ENCODE measurements around the gene COL18A1. TPM values are rescaled to one million over a fixed set of nuclear protein-coding genes. Genes with fewer than 3 reads are reported as not detected.

The COL18A1 gene
- total RNA-seq, 1 experiment from 2014 or later, result 77.0 TPM

DNA sequence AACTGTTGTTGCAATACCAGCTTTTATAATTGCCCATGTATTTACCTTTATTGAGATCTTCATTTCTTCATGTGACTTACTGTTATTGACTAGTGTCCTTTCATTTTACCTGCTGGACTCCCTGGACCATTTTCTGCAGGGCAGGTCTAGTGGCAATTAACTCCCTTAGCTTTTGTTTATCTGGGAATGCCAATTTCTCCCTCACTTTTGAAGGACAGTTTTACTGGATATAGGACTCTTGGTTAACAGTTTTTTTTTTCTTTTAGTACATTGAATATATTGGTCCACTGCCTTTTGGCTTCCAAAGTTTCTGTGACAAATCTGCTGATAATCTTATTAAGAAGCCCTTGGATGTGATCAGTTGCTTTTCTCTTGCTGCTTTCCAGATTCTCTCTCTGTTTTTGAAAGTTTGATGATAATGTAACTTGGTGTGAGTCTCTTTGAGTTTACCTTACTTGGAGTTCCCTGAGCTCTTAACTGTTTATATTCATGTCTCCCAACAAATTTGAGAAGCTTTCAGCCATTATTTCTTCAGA, 56.9 kb downstream of the COL18A1 start:
- intact Hi-C loops (cut with micrococcal nuclease), result no loop called here
- H4K20me1 ChIP-seq (ENCODE audit: low read length), result no peaks in the 10 kb centered on the region
- no peaks in the 10 kb centered on the region for H3K9me3 ChIP-seq (ENCODE audit: low read length)
- H3K27ac ChIP-seq (ENCODE audit: low read length), result no peak overlapping the region
- H3K36me3 ChIP-seq (ENCODE audit: low read depth, low read length), result 0 out of 2 replicates have a peak, but pooled peaks cover 5% of the 10 kb centered on the region
- no peaks in the 10 kb centered on the region for H3K9me2 ChIP-seq (replicated peaks; ENCODE audit: low read length)
- no peak overlapping the region for H3K9ac ChIP-seq (ENCODE audit: low read length)
- no TSS peak for BruUV-seq (replicated peaks)
- ATAC-seq, result no peak
- no peaks in the 10 kb centered on the region for H3F3A ChIP-seq (ENCODE audit: low read length, unreplicated experiment)
- POLR2A ChIA-PET (ENCODE audit: unreplicated experiment), result no interaction called here
- no peaks in the 10 kb centered on the region for H3K79me2 ChIP-seq (ENCODE audit: low read length)
- H3K27me3 ChIP-seq (ENCODE audit: low read length), result no peaks in the 10 kb centered on the region
- TF ChIP-seq EZH2 (IDR thresholded peaks at IDR 0.05; ENCODE audit: low read length, unreplicated experiment) (no peak), EZH2phosphoT487 (IDR thresholded peaks at IDR 0.05; ENCODE audit: borderline replicate concordance, low read length) (no peak)
- TF ChIP-seq, protein P1, sequence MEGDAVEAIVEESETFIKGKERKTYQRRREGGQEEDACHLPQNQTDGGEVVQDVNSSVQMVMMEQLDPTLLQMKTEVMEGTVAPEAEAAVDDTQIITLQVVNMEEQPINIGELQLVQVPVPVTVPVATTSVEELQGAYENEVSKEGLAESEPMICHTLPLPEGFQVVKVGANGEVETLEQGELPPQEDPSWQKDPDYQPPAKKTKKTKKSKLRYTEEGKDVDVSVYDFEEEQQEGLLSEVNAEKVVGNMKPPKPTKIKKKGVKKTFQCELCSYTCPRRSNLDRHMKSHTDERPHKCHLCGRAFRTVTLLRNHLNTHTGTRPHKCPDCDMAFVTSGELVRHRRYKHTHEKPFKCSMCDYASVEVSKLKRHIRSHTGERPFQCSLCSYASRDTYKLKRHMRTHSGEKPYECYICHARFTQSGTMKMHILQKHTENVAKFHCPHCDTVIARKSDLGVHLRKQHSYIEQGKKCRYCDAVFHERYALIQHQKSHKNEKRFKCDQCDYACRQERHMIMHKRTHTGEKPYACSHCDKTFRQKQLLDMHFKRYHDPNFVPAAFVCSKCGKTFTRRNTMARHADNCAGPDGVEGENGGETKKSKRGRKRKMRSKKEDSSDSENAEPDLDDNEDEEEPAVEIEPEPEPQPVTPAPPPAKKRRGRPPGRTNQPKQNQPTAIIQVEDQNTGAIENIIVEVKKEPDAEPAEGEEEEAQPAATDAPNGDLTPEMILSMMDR (conservative IDR thresholded peaks at IDR 0.05; ENCODE audit: low read depth, low read length), result no peak
- H3K4me2 ChIP-seq (ENCODE audit: low read length), result no peak overlapping the region
- H3K4me3 ChIP-seq (ENCODE audit: low read length), result no peak overlapping the region
- H3K4me1 ChIP-seq (ENCODE audit: insufficient read depth, low read length), result peaks cover 15% of the 10 kb centered on the region
- no peak for DNase-seq
- H2AFZ ChIP-seq (ENCODE audit: low read length), result no peak overlapping the region
- CTCF ChIA-PET, result interaction anchor here (0.7 kb wide), 1 partner anchor 321 kb away, joined by 3 read pairs; no protein-coding TSS in a partner anchor

DNA sequence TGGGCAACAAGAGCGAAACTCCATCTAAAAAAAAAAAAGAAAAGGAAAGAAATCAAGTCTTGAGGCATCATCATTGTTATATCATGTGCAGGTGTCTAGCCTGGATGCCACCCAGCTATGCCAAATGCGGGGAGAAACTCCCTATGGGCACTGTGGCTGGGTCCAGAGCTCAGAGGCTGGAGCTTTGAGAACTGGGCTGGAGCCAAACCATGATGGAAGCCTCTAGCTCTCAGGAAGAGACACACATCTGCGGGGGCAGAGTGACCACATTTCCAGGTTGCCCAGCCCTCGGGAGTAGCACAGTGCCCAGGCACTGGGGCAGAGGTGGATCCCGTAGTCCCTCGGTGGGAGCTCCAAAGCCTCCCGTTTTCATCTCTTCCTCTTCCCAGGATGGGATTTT, 58.9 kb downstream of the COL18A1 start:
- 0 out of 2 replicates have a peak, but pooled peaks cover 5% of the 10 kb centered on the region for H3K36me3 ChIP-seq (ENCODE audit: low read depth, low read length)
- no peaks in the 10 kb centered on the region for H3K27me3 ChIP-seq (ENCODE audit: low read length)
- no peak overlapping the region for H3K27ac ChIP-seq (ENCODE audit: low read length)
- CTCF ChIA-PET, result no interaction called here
- no peak for ATAC-seq
- TF ChIP-seq EZH2 (IDR thresholded peaks at IDR 0.05; ENCODE audit: low read length, unreplicated experiment) (no peak), EZH2phosphoT487 (IDR thresholded peaks at IDR 0.05; ENCODE audit: borderline replicate concordance, low read length) (no peak)
- TF ChIP-seq, protein P1 (conservative IDR thresholded peaks at IDR 0.05; ENCODE audit: low read depth, low read length), result no peak
- no peak for DNase-seq
- no peaks in the 10 kb centered on the region for H3F3A ChIP-seq (ENCODE audit: low read length, unreplicated experiment)
- H3K4me3 ChIP-seq (ENCODE audit: low read length), result no peak overlapping the region
- H3K4me1 ChIP-seq (ENCODE audit: insufficient read depth, low read length), result peaks cover 22% of the 10 kb centered on the region
- no peak overlapping the region for H3K4me2 ChIP-seq (ENCODE audit: low read length)
- no peak overlapping the region for H3K9ac ChIP-seq (ENCODE audit: low read length)
- POLR2A ChIA-PET (ENCODE audit: unreplicated experiment), result no interaction called here
- H3K79me2 ChIP-seq (ENCODE audit: low read length), result no peaks in the 10 kb centered on the region
- H2AFZ ChIP-seq (ENCODE audit: low read length), result no peak overlapping the region
- no peaks in the 10 kb centered on the region for H3K9me3 ChIP-seq (ENCODE audit: low read length)
- no peaks in the 10 kb centered on the region for H3K9me2 ChIP-seq (replicated peaks; ENCODE audit: low read length)
- no peaks in the 10 kb centered on the region for H4K20me1 ChIP-seq (ENCODE audit: low read length)
- intact Hi-C loops (cut with micrococcal nuclease), result no loop called here
- BruUV-seq (replicated peaks), result no TSS peak

DNA sequence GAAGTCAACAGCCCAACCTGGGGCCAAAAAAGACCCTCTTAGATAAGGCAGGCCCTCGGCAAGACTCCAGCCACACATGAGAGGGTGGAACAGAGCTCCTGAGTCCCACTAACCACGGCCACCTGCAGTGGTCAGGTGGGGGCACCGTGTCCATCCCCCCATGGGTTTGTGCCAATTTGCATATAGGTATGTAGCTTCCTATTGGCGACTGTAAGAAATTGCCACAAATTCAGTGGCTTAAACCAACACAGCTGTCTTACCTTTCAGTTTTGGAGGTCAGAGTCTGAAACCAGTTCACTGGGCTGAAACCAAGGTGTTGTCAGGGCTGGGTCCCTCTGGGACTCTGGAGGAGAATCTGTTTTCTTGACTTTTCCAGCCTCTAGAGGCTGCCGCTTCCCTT, 59.3 kb downstream of the COL18A1 start:
- Histone ChIP-seq H3K9me3 (ENCODE audit: low read length) (no peaks in the 10 kb centered on the region), H3K4me1 (ENCODE audit: insufficient read depth, low read length) (peaks cover 22% of the 10 kb centered on the region), H4K20me1 (ENCODE audit: low read length) (no peaks in the 10 kb centered on the region), H3K4me2 (ENCODE audit: low read length) (no peak overlapping the region), H3K9ac (ENCODE audit: low read length) (no peak overlapping the region), H3K9me2 (replicated peaks; ENCODE audit: low read length) (no peaks in the 10 kb centered on the region), H3K79me2 (ENCODE audit: low read length) (no peaks in the 10 kb centered on the region), H3K27me3 (ENCODE audit: low read length) (no peaks in the 10 kb centered on the region), H3K36me3 (ENCODE audit: low read depth, low read length) (0 out of 2 replicates have a peak, but pooled peaks cover 5% of the 10 kb centered on the region), H3F3A (ENCODE audit: low read length, unreplicated experiment) (no peaks in the 10 kb centered on the region), H2AFZ (ENCODE audit: low read length) (no peak overlapping the region), H3K4me3 (ENCODE audit: low read length) (no peak overlapping the region), H3K27ac (ENCODE audit: low read length) (no peak overlapping the region)
- ChIA-PET CTCF (no interaction called here), POLR2A (ENCODE audit: unreplicated experiment) (no interaction called here)
- ATAC-seq (no peak), DNase-seq (no peak)
- TF ChIP-seq EZH2 (IDR thresholded peaks at IDR 0.05; ENCODE audit: low read length, unreplicated experiment) (no peak), EZH2phosphoT487 (IDR thresholded peaks at IDR 0.05; ENCODE audit: borderline replicate concordance, low read length) (no peak)
- TF ChIP-seq, protein P1 (conservative IDR thresholded peaks at IDR 0.05; ENCODE audit: low read depth, low read length), result no peak
- no TSS peak for BruUV-seq (replicated peaks)
- intact Hi-C loops (cut with micrococcal nuclease), result no loop called here
